ENCODE data around the gene UBC.

Gene UBC

DNA sequence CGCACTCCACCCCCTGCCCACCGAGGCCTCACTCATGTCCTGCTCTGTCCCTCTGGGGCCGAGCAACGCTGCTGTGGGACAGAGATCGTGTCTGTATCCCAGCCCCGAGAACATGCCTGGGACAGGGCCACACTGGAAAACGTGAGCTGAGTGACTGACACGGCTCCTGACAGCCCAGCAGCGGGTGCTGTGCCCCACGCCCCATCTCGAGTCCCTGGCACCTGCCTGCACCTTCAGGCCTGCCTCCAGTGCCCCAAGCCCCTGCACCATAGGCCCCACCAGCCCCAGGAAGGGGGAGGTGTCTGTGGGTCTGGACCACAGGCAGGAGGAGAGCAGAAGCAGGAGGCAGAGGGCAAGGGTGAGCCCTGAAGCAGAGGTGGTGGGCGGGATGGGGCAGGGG lies 34.6 kb upstream of the UBC start:
- H3K27ac ChIP-seq (ENCODE audit: extremely low read depth, low read depth, low read length): no peak overlapping the region
- H3K36me3 ChIP-seq (ENCODE audit: control insufficient read depth in 2 of 2, insufficient read depth in 1 of 2, low read length in 2 of 2): peaks cover 0 to 60% of the 10 kb centered on the region in 2 experiments; a peak in 2 of 3 replicates
- CTCF ChIA-PET: interaction anchor here (0.9 kb wide), 1 partner anchor 8 kb away, joined by 4 read pairs; no protein-coding TSS in a partner anchor
- TF ChIP-seq PRDM1 (tag by site-specific recombination; IDR thresholded peaks at IDR 0.05): no peak
- no peak for TF ChIP-seq ZNF292 (tag by site-specific recombination; IDR thresholded peaks at IDR 0.05; ENCODE audit: borderline replicate concordance, low read depth)
- no peak for TF ChIP-seq MYNN (tag by site-specific recombination; IDR thresholded peaks at IDR 0.05; ENCODE audit: borderline replicate concordance)
- TF ChIP-seq ZNF19 (tag by site-specific recombination; IDR thresholded peaks at IDR 0.05; ENCODE audit: low read depth): no peak
- TF ChIP-seq ZNF544 (tag by site-specific recombination; IDR thresholded peaks at IDR 0.05): no peak
- TF ChIP-seq ZNF335 (tag by site-specific recombination; conservative IDR thresholded peaks at IDR 0.05): no peak
- TF ChIP-seq ZNF707 (tag by site-specific recombination; IDR thresholded peaks at IDR 0.05): no peak
- no peak for TF ChIP-seq BCL11A (tag by site-specific recombination; IDR thresholded peaks at IDR 0.05; ENCODE audit: low read depth)
- POLR2A ChIA-PET: no interaction called here
- H3K4me3 ChIP-seq (ENCODE audit: low read depth, low read length): no peak overlapping the region
- H3K9me3 ChIP-seq (ENCODE audit: control insufficient read depth, insufficient read depth, low read depth, low read length): no peaks in the 10 kb centered on the region
- no peaks in the 10 kb centered on the region for H3K4me1 ChIP-seq (ENCODE audit: control insufficient read depth, insufficient read depth, low read length)

GRCh38 chr12:124947561-124948398 lies 33.3 kb upstream of the UBC start:
- CTCF ChIA-PET: no interaction called here
- Histone ChIP-seq H3K4me1 (ENCODE audit: control insufficient read depth, insufficient read depth, low read length) (no peaks in the 10 kb centered on the region), H3K4me3 (ENCODE audit: low read depth, low read length) (no peak overlapping the region), H3K27ac (ENCODE audit: extremely low read depth, low read depth, low read length) (no peak overlapping the region), H3K36me3 (ENCODE audit: control insufficient read depth in 2 of 2, insufficient read depth in 1 of 2, low read length in 2 of 2) (peaks cover 0 to 52% of the 10 kb centered on the region in 2 experiments; a peak in 2 of 3 replicates), H3K9me3 (ENCODE audit: control insufficient read depth, insufficient read depth, low read depth, low read length) (no peaks in the 10 kb centered on the region)
- POLR2A ChIA-PET: no interaction called here
- TF ChIP-seq ZNF76 (tag by site-specific recombination; IDR thresholded peaks at IDR 0.05; ENCODE audit: borderline replicate concordance, low read depth): no peak
- no peak for TF ChIP-seq SP7 (tag by site-specific recombination; IDR thresholded peaks at IDR 0.05)
- no peak for TF ChIP-seq ZNF24 (tag by site-specific recombination; IDR thresholded peaks at IDR 0.05)
- no peak for TF ChIP-seq ZNF366 (tag by site-specific recombination; conservative IDR thresholded peaks at IDR 0.05)
- TF ChIP-seq ZNF660 (tag by site-specific recombination; IDR thresholded peaks at IDR 0.05): no peak
- TF ChIP-seq ZNF514 (tag by site-specific recombination; IDR thresholded peaks at IDR 0.05): no peak
- TF ChIP-seq PRDM2 (tag by site-specific recombination; IDR thresholded peaks at IDR 0.05; ENCODE audit: borderline replicate concordance): no peak

- H3K9me3 ChIP-seq (ENCODE audit: control insufficient read depth, insufficient read depth, low read depth, low read length): no peaks in the 10 kb centered on the region
- no peak overlapping the region for H3K4me3 ChIP-seq (ENCODE audit: low read depth, low read length)
- H3K27ac ChIP-seq (ENCODE audit: extremely low read depth, low read depth, low read length): no peak overlapping the region
- H3K36me3 ChIP-seq (ENCODE audit: control insufficient read depth in 2 of 2, insufficient read depth in 1 of 2, low read length in 2 of 2): peaks cover 0 to 47% of the 10 kb centered on the region in 2 experiments; a peak in 2 of 3 replicates
- ChIA-PET POLR2A (no interaction called here), CTCF (no interaction called here)
- no peaks in the 10 kb centered on the region for H3K4me1 ChIP-seq (ENCODE audit: control insufficient read depth, insufficient read depth, low read length)
- TF ChIP-seq ZNF747 (tag by site-specific recombination; IDR thresholded peaks at IDR 0.05): no peak
- TF ChIP-seq KLF8 (tag by site-specific recombination; IDR thresholded peaks at IDR 0.05): no peak
- TF ChIP-seq, protein P1, sequence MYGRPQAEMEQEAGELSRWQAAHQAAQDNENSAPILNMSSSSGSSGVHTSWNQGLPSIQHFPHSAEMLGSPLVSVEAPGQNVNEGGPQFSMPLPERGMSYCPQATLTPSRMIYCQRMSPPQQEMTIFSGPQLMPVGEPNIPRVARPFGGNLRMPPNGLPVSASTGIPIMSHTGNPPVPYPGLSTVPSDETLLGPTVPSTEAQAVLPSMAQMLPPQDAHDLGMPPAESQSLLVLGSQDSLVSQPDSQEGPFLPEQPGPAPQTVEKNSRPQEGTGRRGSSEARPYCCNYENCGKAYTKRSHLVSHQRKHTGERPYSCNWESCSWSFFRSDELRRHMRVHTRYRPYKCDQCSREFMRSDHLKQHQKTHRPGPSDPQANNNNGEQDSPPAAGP (tag by site-specific recombination; IDR thresholded peaks at IDR 0.05): no peak
- TF ChIP-seq ZNF701 (tag by site-specific recombination; IDR thresholded peaks at IDR 0.05): no peak
- no peak for TF ChIP-seq MYNN (tag by site-specific recombination; IDR thresholded peaks at IDR 0.05; ENCODE audit: borderline replicate concordance)
- TF ChIP-seq ZNF544 (tag by site-specific recombination; IDR thresholded peaks at IDR 0.05): no peak
- TF ChIP-seq ZBTB21 (tag by site-specific recombination; IDR thresholded peaks at IDR 0.05): no peak
- no peak for TF ChIP-seq GLI4 (tag by site-specific recombination; IDR thresholded peaks at IDR 0.05)
- TF ChIP-seq TRIM28 (IDR thresholded peaks at IDR 0.05; ENCODE audit: borderline replicate concordance, low read length): no peak
- no peak for TF ChIP-seq IKZF3 (tag by site-specific recombination; IDR thresholded peaks at IDR 0.05)
- TF ChIP-seq, protein P2, sequence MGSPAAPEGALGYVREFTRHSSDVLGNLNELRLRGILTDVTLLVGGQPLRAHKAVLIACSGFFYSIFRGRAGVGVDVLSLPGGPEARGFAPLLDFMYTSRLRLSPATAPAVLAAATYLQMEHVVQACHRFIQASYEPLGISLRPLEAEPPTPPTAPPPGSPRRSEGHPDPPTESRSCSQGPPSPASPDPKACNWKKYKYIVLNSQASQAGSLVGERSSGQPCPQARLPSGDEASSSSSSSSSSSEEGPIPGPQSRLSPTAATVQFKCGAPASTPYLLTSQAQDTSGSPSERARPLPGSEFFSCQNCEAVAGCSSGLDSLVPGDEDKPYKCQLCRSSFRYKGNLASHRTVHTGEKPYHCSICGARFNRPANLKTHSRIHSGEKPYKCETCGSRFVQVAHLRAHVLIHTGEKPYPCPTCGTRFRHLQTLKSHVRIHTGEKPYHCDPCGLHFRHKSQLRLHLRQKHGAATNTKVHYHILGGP (tag by site-specific recombination; IDR thresholded peaks at IDR 0.05): no peak
Observed at GRCh38 chr12:124947013-124947412, 32.6 kb upstream of the UBC start.

All from HEK293 (cell line).